Breast epithelium (tissue), 3 donors: ENCODE results near the gene ATP11C.
"Not testable (repeated sequence)": the region's sequence is repeated elsewhere in the genome, so short reads cannot be mapped to it uniquely, and the experiment has no call there.

ENCODE experiments used
- POLR2A ChIP-seq: fragments of 450-650 bp; IDR thresholded peaks from one replicate; pipeline ENCODE4 v1.6.1; 2016; ENCODE audit warnings: antibody characterized with exemption, mild to moderate bottlenecking, moderate library complexity
- TF ChIP-seq, protein P1 (sequence below), 3 donors: fragments of 450-650 bp; IDR thresholded peaks; one replicate each; pipeline ENCODE4 v1.5.1; 2016 to 2017; ENCODE audit warnings: antibody characterized with exemption in 3 of 3, mild to moderate bottlenecking in 3 of 3, moderate library complexity in 3 of 3

DNA sequence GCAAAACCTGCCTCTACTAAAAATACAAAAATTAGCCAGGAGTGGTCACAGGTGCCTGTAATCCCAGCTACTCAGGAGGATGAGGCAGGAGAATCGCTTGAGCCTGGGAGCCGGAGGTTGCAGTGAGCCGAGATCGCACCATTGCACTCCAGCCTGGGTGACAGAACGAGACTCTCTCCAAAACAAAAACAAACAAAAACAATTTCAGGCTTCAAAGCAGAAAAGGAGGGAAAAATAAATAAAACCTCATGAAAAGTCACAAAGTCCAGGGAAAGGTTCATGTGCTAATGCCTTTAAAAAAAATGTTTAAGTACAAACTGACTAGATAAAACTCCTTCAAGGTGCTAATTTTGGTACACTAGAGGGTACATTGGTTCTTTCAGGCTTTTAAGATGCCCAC is 96.5 kb downstream of the ATP11C start:
- TF ChIP-seq, protein P1, sequence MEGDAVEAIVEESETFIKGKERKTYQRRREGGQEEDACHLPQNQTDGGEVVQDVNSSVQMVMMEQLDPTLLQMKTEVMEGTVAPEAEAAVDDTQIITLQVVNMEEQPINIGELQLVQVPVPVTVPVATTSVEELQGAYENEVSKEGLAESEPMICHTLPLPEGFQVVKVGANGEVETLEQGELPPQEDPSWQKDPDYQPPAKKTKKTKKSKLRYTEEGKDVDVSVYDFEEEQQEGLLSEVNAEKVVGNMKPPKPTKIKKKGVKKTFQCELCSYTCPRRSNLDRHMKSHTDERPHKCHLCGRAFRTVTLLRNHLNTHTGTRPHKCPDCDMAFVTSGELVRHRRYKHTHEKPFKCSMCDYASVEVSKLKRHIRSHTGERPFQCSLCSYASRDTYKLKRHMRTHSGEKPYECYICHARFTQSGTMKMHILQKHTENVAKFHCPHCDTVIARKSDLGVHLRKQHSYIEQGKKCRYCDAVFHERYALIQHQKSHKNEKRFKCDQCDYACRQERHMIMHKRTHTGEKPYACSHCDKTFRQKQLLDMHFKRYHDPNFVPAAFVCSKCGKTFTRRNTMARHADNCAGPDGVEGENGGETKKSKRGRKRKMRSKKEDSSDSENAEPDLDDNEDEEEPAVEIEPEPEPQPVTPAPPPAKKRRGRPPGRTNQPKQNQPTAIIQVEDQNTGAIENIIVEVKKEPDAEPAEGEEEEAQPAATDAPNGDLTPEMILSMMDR (IDR thresholded peaks at IDR 0.05): not testable (repeated sequence)
- not testable (repeated sequence) for TF ChIP-seq POLR2A
